PFSK-1 (cell line): ENCODE results near the gene ANKMY1.

Experiments
- POLR2AphosphoS5 ChIP-seq: IDR thresholded peaks from 2 replicates; pipeline ENCODE4 v1.6.1; 2012; ENCODE audit warnings: low read depth, mild to moderate bottlenecking, control low read depth, low read length, moderate library complexity
- SIN3A ChIP-seq: IDR thresholded peaks from 2 replicates; pipeline ENCODE4 v1.6.1; 2012; ENCODE audit warnings: mild to moderate bottlenecking, low read length, moderate library complexity, borderline replicate concordance; ENCODE audit not compliant: insufficient read depth
- TAF1 ChIP-seq: IDR thresholded peaks from 2 replicates; pipeline ENCODE4 v1.6.1; 2012; ENCODE audit warnings: low read length, control low read depth, borderline replicate concordance; ENCODE audit not compliant: insufficient read depth
- TF ChIP-seq, protein P1 (sequence below), 2 experiments: IDR thresholded peaks; 2 replicates each; pipeline versions ENCODE4 v1.6.1 to v1.8.0; 2011 to 2012; ENCODE audit warnings: low read depth in 2 of 2, low read length in 2 of 2, control low read depth in 1 of 2, inconsistent platforms in 1 of 2, mild to moderate bottlenecking in 1 of 2, moderate library complexity in 1 of 2; ENCODE audit not compliant: insufficient read depth in 1 of 2

DNA sequence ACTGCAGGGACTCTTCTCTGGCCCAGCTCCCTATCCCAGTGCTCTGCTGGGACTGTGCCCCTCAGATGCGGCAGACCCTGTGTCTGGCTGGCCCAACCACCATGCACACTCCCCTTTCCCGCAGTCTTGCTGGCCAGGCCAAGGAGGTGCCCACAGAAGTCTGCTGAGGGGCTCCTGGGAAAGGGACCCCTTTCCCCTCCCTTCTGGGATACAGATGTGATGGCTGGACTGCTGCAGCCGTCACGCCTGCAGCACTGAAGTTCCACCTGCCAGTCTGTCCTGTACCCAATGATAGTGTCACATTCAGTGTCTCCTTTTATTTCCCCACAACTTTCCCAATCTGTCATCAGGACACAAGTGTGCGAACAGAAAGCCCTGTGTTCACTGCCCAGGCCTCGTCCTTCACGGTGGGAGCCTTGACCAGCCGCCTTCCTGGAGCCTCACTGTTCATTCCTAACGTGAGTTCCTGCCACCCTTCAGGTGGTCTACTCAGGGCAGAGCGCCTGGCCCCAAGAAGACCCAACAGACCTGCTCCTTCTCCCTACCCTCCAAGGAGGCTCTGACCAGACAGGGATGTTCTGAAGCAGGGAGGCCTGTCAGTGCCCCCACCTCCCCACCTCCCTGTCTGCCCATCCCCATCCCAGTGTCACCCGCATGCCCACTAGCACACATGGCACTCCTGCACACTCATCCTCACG lies 47.1 kb downstream of the ANKMY1 start:
- TF ChIP-seq, protein P1, sequence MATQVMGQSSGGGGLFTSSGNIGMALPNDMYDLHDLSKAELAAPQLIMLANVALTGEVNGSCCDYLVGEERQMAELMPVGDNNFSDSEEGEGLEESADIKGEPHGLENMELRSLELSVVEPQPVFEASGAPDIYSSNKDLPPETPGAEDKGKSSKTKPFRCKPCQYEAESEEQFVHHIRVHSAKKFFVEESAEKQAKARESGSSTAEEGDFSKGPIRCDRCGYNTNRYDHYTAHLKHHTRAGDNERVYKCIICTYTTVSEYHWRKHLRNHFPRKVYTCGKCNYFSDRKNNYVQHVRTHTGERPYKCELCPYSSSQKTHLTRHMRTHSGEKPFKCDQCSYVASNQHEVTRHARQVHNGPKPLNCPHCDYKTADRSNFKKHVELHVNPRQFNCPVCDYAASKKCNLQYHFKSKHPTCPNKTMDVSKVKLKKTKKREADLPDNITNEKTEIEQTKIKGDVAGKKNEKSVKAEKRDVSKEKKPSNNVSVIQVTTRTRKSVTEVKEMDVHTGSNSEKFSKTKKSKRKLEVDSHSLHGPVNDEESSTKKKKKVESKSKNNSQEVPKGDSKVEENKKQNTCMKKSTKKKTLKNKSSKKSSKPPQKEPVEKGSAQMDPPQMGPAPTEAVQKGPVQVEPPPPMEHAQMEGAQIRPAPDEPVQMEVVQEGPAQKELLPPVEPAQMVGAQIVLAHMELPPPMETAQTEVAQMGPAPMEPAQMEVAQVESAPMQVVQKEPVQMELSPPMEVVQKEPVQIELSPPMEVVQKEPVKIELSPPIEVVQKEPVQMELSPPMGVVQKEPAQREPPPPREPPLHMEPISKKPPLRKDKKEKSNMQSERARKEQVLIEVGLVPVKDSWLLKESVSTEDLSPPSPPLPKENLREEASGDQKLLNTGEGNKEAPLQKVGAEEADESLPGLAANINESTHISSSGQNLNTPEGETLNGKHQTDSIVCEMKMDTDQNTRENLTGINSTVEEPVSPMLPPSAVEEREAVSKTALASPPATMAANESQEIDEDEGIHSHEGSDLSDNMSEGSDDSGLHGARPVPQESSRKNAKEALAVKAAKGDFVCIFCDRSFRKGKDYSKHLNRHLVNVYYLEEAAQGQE (IDR thresholded peaks at IDR 0.05; ENCODE audit: insufficient read depth in 1 of 2, low read depth in 2 of 2, low read length in 2 of 2): no peak
- TF ChIP-seq POLR2AphosphoS5 (no peak), SIN3A (no peak), TAF1 (no peak)
